Omental fat pad (tissue), 4 donors: ENCODE results near the gene ADSS1. TPM values are rescaled to one million over a fixed set of nuclear protein-coding genes. Genes with fewer than 3 reads are reported as not detected.

Experiments
- ATAC-seq: fragments of 150-250 bp; one replicate; pipeline ENCODE4 v1.9.1; 2016; ENCODE audit warnings: mild to moderate bottlenecking, moderate library complexity; ENCODE audit not compliant: low FRiP score
- DNase-seq: peaks from one replicate; pipeline ENCODE4 v3.0.0-alpha.2; 2019; ENCODE audit warnings: low spot score
- total RNA-seq, 4 donors: library from RNA; depleted of rRNA; stranded (reverse); fragments of >200 nt; gene quantifications; one replicate each; pipeline ENCODE4 v1.1.0, GENCODE V29; 2016
- TF ChIP-seq, protein P1 (sequence below), 3 donors: fragments of 450-650 bp; IDR thresholded peaks; one replicate each; pipeline ENCODE4 v1.5.1; 2016 to 2017; ENCODE audit warnings: antibody characterized with exemption in 3 of 3, mild to moderate bottlenecking in 3 of 3, moderate library complexity in 2 of 3

ADSS1 gene
- total RNA-seq, 4 donors from 2014 or later: 3.7 to 26.0 (median 5.6) TPM

DNA sequence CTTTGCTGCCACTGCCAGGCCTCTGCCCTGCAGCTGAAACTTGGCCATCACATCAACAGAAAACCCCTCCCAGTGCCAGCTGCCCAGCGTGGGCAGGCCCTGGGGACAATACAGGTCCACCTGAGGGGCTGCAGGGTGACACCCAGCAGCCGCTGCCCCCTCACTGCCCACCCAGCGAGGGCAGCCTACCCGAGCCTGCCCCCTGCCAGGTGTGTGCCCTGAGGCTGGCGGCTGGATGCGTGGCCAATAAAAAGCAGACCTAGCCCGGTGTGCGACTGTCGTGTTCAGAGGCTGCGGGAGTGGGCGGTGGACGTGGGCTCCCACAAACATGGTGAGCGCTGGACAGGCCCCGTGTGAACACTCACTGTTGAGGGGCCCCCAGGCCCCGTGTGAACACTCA lies 4.7 kb upstream of the ADSS1 start:
- DNase-seq (no peak), ATAC-seq (no peak)
- TF ChIP-seq, protein P1, sequence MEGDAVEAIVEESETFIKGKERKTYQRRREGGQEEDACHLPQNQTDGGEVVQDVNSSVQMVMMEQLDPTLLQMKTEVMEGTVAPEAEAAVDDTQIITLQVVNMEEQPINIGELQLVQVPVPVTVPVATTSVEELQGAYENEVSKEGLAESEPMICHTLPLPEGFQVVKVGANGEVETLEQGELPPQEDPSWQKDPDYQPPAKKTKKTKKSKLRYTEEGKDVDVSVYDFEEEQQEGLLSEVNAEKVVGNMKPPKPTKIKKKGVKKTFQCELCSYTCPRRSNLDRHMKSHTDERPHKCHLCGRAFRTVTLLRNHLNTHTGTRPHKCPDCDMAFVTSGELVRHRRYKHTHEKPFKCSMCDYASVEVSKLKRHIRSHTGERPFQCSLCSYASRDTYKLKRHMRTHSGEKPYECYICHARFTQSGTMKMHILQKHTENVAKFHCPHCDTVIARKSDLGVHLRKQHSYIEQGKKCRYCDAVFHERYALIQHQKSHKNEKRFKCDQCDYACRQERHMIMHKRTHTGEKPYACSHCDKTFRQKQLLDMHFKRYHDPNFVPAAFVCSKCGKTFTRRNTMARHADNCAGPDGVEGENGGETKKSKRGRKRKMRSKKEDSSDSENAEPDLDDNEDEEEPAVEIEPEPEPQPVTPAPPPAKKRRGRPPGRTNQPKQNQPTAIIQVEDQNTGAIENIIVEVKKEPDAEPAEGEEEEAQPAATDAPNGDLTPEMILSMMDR (IDR thresholded peaks at IDR 0.05): no peak

DNA sequence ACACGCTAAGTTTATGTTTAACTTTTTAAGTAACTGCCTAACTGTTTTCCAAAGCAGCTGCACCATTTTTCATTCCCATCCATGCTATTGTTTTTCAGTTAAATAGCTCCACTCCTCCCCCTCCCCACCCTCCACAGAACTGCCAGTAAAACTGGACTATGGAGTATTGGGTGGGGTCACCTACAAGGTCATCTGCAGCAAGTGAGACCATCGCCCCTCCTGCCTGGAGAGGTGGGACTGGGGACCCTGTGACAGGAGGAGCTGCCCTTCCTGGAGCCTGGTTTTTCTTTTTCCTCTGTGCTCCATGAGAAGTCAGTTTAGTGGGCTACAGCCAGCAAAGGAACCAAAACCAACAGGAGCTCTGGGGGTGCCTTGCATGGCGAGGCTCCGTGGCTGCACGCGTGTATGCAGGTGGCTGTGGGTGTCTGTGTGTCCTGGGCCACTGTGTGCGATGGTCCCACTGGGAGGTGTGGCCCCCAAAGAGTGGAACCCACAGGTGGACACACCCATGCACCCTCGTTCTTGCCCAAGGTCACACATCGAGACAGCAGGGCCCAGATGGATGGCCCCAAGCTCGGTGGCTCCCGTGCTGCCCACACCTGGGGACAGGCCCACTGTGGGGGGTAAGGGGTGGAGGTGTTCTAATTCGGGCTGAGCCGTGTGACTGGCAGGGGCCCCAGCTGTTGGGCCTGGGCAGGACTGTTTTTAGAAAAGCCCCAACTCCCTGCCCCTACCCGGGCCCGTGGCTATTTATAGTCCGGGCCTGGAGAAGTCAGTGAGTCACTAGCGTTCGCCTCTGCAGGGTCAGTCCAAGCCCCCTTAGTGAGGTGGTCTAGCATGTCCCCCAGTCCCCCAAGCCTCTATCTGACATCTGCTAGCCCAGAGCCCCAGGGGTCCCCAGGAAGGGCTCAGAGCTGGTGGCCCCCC lies 2.3 kb upstream of the ADSS1 start:
- TF ChIP-seq, protein P1 (IDR thresholded peaks at IDR 0.05): no peak
- DNase-seq: no peak
- ATAC-seq: no peak

DNA sequence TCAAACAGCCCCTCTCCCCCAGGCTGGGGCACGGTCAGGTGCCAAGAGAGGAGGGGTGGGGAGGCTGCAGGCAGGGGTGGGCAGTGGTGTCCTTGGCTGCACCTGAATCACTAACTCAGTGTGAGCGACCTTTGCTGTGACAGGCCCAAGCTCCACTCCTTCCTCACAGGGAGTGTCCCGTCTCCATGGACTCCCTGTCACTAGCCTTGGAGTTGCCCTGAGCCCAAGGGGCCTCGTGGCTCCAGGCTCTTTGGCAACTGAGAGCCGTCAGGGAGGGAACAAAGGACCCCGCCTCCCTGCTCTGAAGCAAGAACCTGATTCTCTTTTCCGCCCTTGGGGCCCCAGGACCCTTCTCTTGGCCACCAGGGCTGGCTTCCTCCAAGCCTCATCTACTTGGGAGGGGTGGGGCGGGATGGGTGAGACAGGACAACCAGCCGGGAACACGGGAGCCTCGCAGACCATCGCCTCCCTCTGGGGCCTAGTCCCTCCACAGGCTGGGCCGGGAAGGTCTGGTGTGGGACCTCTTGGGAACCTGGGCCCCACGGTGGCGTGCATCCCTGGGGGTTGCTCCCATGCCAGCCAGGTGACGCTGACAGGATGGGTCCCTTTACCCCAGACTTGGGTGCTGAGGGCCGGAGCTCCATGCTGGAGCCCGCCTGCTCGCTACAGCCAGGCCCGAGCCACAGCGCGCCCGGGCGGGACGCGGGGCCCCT lies 935 bp upstream of the ADSS1 start:
- DNase-seq: no peak
- TF ChIP-seq, protein P1 (IDR thresholded peaks at IDR 0.05): no peak
- no peak for ATAC-seq

DNA sequence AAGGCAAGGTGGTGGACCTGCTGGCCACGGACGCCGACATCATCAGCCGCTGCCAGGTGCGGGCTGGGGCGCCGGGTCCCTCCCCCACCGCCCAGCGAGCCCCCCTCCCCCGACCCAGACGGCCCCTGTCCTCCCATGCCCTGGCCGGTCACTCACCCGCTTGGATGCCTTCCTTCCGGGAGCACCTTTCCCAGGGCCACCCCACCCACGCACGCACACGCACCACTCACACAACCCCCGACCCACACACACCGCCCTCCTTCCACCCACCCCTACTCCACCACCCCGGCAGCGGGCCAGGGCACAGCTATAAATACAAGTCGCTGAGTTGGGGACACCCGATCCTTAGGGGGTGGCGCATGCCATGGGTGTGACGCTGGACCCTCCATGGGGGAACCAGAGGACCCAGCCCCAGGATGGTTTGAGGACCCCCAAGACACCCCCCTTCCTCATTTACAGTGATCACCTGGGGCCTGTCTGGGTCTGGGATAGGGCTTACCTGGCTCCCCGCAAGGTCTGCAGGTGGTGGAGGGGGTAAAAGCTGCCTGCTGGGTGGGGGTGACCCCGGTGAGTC lies 465 bp downstream of the ADSS1 start:
- TF ChIP-seq, protein P1 (IDR thresholded peaks at IDR 0.05): no peak
- DNase-seq (no peak), ATAC-seq (peak; percentile 16)

DNA sequence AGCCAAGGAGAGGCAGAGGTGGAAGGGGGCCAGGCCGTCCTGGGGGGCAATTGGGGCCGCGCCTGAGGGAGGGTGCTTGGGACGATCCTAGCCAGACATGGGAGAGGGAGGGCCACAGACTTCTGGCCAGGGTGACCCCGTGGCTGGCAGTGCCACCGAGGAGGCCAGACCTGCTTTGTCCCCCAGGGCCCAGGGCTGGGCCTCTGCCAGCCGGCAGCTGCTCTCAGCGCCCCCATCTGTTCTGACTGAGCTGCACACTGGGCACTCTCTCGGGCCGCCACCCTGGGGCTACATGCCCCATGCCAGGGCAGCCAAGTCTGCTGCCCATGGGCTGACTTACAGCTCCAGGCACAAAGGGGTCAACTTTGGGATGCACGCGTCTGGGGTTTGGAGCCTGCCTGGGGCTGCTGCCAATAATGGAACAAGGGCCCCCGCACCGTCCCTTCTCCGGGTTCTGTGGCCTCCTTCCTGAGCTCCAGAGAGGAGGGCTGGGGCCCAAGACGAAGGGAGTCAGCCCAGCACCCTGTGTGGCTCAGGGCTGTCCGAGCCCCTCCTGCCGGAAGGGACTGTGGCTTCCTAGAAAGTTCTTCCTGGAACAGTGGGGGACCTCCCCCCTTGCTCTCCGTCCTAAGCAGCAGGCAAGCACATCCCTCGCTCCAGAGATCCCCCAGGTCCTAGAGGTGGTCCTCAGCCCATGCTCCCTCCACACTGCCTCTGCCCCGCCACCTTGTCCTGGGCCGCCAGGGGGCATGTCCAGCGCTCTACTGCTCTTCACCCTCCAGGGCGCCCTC lies 1.1 kb downstream of the ADSS1 start:
- TF ChIP-seq, protein P1 (IDR thresholded peaks at IDR 0.05): no peak
- ATAC-seq (peak; percentile 1), DNase-seq (no peak)

DNA sequence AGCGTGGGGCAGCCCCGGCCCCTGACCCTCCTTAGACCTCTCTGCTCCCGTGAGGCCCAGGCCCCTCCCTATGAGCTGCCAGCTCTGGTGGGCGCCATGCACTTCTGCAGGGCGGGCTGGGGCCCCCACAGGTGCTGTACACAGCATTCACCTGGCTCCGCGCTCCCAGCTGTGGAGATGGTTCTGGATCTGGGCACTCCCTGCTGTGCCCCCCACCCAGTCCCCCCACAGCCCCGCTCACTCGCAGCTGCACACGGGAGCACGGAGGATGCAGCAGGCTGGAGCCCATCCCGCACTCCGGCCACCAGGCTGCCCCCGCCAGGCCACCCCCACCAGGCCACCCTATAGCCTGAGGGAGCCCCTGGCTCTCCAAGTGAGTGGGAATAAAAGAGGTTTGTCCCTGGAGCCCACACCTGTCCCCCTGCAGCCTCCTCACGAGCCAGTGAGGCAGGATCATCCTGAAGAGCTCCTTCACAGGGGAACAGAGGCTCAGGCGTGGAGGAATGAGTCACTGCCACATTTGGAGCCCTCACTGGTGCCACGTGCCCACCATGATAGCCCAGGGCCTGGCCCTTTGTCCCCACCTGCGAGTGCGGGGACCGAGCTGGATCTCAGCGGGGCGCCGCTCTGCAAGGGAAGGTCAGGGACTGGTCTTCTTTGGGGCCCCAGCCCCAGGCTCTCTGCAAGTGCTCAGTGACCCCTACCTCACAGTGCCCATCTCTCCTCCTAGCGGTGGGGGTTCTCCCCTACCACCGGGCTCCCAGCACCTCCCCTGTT lies 1.9 kb downstream of the ADSS1 start:
- ATAC-seq (peak; percentile 1), DNase-seq (no peak)
- TF ChIP-seq, protein P1 (IDR thresholded peaks at IDR 0.05): no peak
